HL-60 (cell line): ENCODE data around the gene EIF6.

ENCODE experiments used
- DNase-seq, 2 experiments: peaks; one replicate each; pipeline ENCODE4 v3.0.0-alpha.2; 2010 to 2020; ENCODE audit warnings: low read depth in 1 of 2, low spot score in 1 of 2
- H3K27ac ChIP-seq: fragments of 250-450 bp; sonication (Bioruptor Pico); replicated peaks from 2 replicates; pipeline ENCODE4 v1.5.1; 2020; ENCODE audit warnings: mild to moderate bottlenecking, moderate library complexity
- H3K27me3 ChIP-seq: fragments of 250-450 bp; sonication (Bioruptor Pico); 2 replicates; pipeline ENCODE4 v1.5.1; 2021; ENCODE audit warnings: mild to moderate bottlenecking, moderate library complexity; ENCODE audit not compliant: insufficient read depth, poor library complexity, severe bottlenecking
- H3K4me3 ChIP-seq: replicated peaks from 2 replicates; pipeline ENCODE4 v1.5.1; 2011; ENCODE audit warnings: mild to moderate bottlenecking, control low read depth, low read length; ENCODE audit not compliant: insufficient read depth
- CTCF ChIP-seq: IDR thresholded peaks from one replicate; pipeline ENCODE4 v1.5.1; 2011; ENCODE audit warnings: low read length, control low read depth, inconsistent platforms; ENCODE audit not compliant: insufficient read depth
- GABPA ChIP-seq: IDR thresholded peaks from 2 replicates; pipeline ENCODE4 v1.6.1; 2012; ENCODE audit warnings: low read depth
- POLR2AphosphoS5 ChIP-seq: IDR thresholded peaks from 2 replicates; pipeline ENCODE4 v1.6.1; 2012; ENCODE audit warnings: low read depth
- REST ChIP-seq: IDR thresholded peaks from 2 replicates; pipeline ENCODE4 v1.6.1; 2012; ENCODE audit warnings: low read depth; ENCODE audit not compliant: insufficient replicate concordance
- SPI1 ChIP-seq: IDR thresholded peaks from 2 replicates; pipeline ENCODE4 v1.6.1; 2012; ENCODE audit warnings: low read depth, mild to moderate bottlenecking, borderline replicate concordance

Gene EIF6

GRCh38 chr20:35294293-35294685 lies 9.7 kb upstream of the EIF6 start:
- DNase-seq = no peak
- TF ChIP-seq REST = no peak
- no peak for TF ChIP-seq SPI1
- no peak for TF ChIP-seq POLR2AphosphoS5
- no peak for TF ChIP-seq GABPA
- no peak for TF ChIP-seq CTCF
- no peak overlapping the region for H3K4me3 ChIP-seq
- H3K27ac ChIP-seq = no peak overlapping the region
- H3K27me3 ChIP-seq = no peaks in the 10 kb centered on the region

- Histone ChIP-seq H3K27me3 (no peaks in the 10 kb centered on the region), H3K27ac (no peak overlapping the region), H3K4me3 (no peak overlapping the region)
- TF ChIP-seq REST = no peak
- no peak for TF ChIP-seq GABPA
- DNase-seq = no peak
Observed at GRCh38 chr20:35293303-35294292, 9.0 kb upstream of the EIF6 start.

GRCh38 chr20:35292504-35293285 lies 8.1 kb upstream of the EIF6 start:
- no peak for DNase-seq
- TF ChIP-seq SPI1 = no peak
- no peak for TF ChIP-seq REST
- no peak for TF ChIP-seq CTCF
- no peak for TF ChIP-seq GABPA
- H3K27me3 ChIP-seq = no peaks in the 10 kb centered on the region
- H3K27ac ChIP-seq = no peak overlapping the region
- H3K4me3 ChIP-seq = no peak overlapping the region
